ENCODE results near the gene C11orf24. TPM values are rescaled to one million over a fixed set of nuclear protein-coding genes. Genes with fewer than 3 reads are reported as not detected.

The C11orf24 gene
- total and polyA plus RNA-seq, 8 donors: 5.8 to 35.1 (median 20.1) TPM

DNA sequence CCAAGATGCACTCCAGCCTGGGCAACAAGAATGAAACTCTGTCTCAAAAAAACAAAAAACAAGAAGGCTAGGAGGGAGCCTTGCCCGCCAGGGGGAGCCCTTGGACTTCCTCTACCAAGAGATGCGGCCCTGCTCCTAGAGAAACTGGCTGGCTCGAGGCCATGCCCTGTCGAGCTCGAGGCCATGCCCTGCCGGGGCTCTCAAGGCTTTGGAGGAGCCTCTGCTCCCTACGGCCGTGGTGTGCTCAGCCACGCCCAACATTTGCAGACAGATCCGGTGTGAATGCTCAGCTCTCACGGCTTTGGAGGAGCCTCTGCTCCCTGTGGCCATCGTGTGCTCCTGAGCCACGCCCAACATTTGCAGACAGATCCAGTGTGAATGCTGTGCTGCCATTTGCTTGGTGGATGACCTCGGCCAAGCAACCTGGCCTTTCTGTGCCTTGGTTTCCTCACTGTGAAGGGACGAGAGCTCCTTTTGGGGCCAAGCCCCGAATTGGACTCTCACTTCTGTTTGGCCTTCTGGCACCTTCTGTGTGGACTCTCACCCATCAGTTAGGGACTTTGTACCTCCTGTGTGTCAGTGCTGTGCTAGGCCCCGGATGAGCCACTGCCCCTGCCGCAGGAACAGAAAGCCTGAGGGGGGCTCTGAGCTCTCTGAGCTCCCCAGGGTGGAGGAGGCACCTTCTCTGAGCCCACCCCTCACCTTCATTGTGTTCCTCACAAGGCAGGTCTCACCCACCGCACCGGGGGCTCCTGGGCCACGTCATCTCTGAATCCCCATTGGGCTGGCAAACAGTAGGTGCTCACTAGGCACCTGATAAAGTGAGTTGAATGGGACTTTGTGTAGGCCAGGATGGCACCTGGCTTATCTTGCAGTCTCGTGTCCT is 14.1 kb downstream of the C11orf24 start:
- Histone ChIP-seq H3K4me1 (peaks cover 8 to 10% (median 9%) of the 10 kb centered on the region in 4 donors), H3K27ac (peak overlapping the region in 1 of 5 donors; percentile 57), H3K4me3 (no peak overlapping the region), H3K36me3 (peaks cover 18 to 26% (median 24%) of the 10 kb centered on the region in 4 donors), H3K27me3 (no peaks in the 10 kb centered on the region), H3K9me3 (no peaks in the 10 kb centered on the region)
- 28 to 33% (median 32%) methylated on average over 17 to 22 of the region's 22 CpGs for WGBS, 5 donors
- TF ChIP-seq, protein P1, sequence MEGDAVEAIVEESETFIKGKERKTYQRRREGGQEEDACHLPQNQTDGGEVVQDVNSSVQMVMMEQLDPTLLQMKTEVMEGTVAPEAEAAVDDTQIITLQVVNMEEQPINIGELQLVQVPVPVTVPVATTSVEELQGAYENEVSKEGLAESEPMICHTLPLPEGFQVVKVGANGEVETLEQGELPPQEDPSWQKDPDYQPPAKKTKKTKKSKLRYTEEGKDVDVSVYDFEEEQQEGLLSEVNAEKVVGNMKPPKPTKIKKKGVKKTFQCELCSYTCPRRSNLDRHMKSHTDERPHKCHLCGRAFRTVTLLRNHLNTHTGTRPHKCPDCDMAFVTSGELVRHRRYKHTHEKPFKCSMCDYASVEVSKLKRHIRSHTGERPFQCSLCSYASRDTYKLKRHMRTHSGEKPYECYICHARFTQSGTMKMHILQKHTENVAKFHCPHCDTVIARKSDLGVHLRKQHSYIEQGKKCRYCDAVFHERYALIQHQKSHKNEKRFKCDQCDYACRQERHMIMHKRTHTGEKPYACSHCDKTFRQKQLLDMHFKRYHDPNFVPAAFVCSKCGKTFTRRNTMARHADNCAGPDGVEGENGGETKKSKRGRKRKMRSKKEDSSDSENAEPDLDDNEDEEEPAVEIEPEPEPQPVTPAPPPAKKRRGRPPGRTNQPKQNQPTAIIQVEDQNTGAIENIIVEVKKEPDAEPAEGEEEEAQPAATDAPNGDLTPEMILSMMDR (IDR thresholded peaks at IDR 0.05): peak in 6 of 7 experiments; percentile 20 to 95 (median 84)
- TF ChIP-seq POLR2A (IDR thresholded peaks at IDR 0.05) (no peak), EP300 (IDR thresholded peaks at IDR 0.05) (no peak), POLR2AphosphoS5 (IDR thresholded peaks at IDR 0.05) (peak; percentile 6 to 65 (median 17))
- DNase-seq: peak; percentile 96 to 99
- intact Hi-C loops (cut with DNase I; ENCODE audit: low total_unique reads): loop anchor here (5.0 kb wide), 2 partner anchors 40 to 190 kb away; no protein-coding TSS in a partner anchor

DNA sequence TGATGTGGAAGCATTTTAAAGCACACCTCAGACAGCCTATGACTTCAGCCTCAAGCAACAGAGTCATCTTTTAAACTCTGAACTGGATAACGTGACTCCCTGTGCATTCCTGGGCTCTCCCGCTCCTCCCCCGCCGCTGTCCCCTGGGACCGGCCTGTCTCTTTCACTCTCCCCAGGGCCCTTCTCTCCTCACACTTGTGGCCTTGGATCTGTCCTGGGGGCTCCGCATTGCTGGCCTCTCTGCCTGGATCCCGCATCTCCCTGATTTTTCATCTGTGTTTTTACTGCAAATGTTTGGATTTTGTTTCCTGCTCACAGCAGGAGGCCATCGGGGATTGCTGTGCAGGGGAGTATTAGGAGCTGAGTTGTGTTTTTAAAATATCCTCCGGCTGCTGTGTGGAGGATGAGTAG is 15.4 kb downstream of the C11orf24 start:
- intact Hi-C loops (cut with DNase I; ENCODE audit: low total_unique reads): loop anchor here (5.0 kb wide), 2 partner anchors 41 to 191 kb away; no protein-coding TSS in a partner anchor
- no peaks in the 10 kb centered on the region for H3K27me3 ChIP-seq
- H3K36me3 ChIP-seq: peaks cover 5 to 12% (median 10%) of the 10 kb centered on the region in 4 donors
- H3K4me3 ChIP-seq: no peak overlapping the region
- WGBS, 5 donors: 58 to 84% (median 77%) methylated on average over 9 of the region's 9 CpGs
- no peak for DNase-seq
- H3K4me1 ChIP-seq: peaks cover 8 to 10% (median 9%) of the 10 kb centered on the region in 4 donors
- H3K27ac ChIP-seq: no peak overlapping the region
- TF ChIP-seq POLR2AphosphoS5 (IDR thresholded peaks at IDR 0.05) (no peak), EP300 (IDR thresholded peaks at IDR 0.05) (no peak), POLR2A (IDR thresholded peaks at IDR 0.05) (no peak)
- TF ChIP-seq, protein P1 (IDR thresholded peaks at IDR 0.05): no peak
- no peaks in the 10 kb centered on the region for H3K9me3 ChIP-seq

DNA sequence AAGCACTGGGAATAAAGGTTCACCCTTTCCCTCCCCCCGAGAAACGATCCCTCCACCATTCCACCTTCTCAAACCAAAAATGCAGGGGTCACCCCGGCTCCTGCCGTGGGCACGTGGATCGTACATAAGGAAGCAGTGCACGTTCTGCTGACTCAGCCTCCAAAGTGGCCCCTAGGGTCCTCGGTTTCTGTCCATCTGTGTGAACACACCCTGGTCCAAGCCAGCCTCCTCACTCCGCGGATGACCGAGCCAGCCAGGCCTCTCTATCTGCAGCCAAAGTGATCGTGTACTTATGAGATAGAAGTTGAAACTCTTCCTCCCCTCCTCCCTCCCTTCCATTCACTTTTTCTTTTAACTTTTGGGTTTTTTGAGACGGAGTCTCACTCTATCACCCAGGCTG is 16.2 kb downstream of the C11orf24 start:
- TF ChIP-seq POLR2A (IDR thresholded peaks at IDR 0.05): no peak
- TF ChIP-seq EP300 (IDR thresholded peaks at IDR 0.05): no peak
- no peak for TF ChIP-seq POLR2AphosphoS5 (IDR thresholded peaks at IDR 0.05)
- TF ChIP-seq, protein P1 (IDR thresholded peaks at IDR 0.05): no peak
- H3K36me3 ChIP-seq: peaks cover 0 to 4% (median 2%) of the 10 kb centered on the region in 4 donors
- 62 to 83% (median 79%) methylated on average over 13 of the region's 13 CpGs for WGBS, 5 donors

DNA sequence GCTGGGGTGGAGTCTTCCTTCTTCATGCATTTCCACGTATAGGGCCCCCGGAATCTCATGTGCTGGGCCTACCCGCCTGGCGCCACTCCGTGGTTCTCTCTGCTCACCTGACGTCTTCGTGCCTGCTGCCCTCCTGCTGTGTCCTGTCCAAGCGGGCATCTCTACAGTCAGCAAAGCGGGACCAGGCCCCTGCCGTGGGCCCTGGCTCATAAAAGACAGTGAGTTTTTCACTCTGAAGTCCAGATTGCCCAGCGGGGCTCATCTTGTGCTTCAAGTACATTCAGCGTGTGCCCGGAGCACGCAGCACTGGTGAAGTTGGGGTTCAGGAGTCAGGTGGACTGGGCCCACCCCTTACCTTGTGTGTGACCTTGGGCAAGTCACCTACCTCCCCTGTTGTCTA is 17.4 kb downstream of the C11orf24 start:
- no peak for DNase-seq
- H3K27ac ChIP-seq: no peak overlapping the region
- H3K4me3 ChIP-seq: no peak overlapping the region
- H3K4me1 ChIP-seq: peaks cover 8 to 10% (median 9%) of the 10 kb centered on the region in 4 donors
- TF ChIP-seq, protein P1 (IDR thresholded peaks at IDR 0.05): no peak
- TF ChIP-seq POLR2A (IDR thresholded peaks at IDR 0.05) (no peak), EP300 (IDR thresholded peaks at IDR 0.05) (no peak), POLR2AphosphoS5 (IDR thresholded peaks at IDR 0.05) (no peak)
- 93 to 98% (median 96%) methylated on average over 12 to 14 of the region's 14 CpGs for WGBS, 5 donors
- no peaks in the 10 kb centered on the region for H3K27me3 ChIP-seq
- H3K36me3 ChIP-seq: no peaks in the 10 kb centered on the region
- H3K9me3 ChIP-seq: no peaks in the 10 kb centered on the region
- intact Hi-C loops (cut with DNase I; ENCODE audit: low total_unique reads): no loop called here

More for the DNA sequence above, 16.2 kb downstream of the C11orf24 start:
- Histone ChIP-seq H3K27me3 (no peaks in the 10 kb centered on the region), H3K4me1 (peaks cover 8 to 10% (median 9%) of the 10 kb centered on the region in 4 donors), H3K9me3 (no peaks in the 10 kb centered on the region), H3K27ac (no peak overlapping the region), H3K4me3 (no peak overlapping the region)
- intact Hi-C loops (cut with DNase I; ENCODE audit: low total_unique reads): loop anchor here (5.0 kb wide), 2 partner anchors 42 to 192 kb away; no protein-coding TSS in a partner anchor
- DNase-seq: no peak
